Neural cell (in vitro differentiated cells): ENCODE data around the gene FGF12. TPM values are rescaled to one million over a fixed set of nuclear protein-coding genes. Genes with fewer than 3 reads are reported as not detected.

Source experiments
- H2AFZ ChIP-seq: fragments of 200-600, 300-800 bp; sonication (generic), shearing (Covaris generic); 2 replicates; pipeline ENCODE4 v1.6.0; 2014; ENCODE audit warnings: low read depth, mild to moderate bottlenecking, antibody characterized with exemption, low read length, moderate library complexity
- H3F3A ChIP-seq: fragments of 200-600 bp; shearing (Covaris generic); 2 replicates; pipeline ENCODE4 v1.6.1; 2016; ENCODE audit warnings: mild to moderate bottlenecking, moderate library complexity, mixed read lengths, antibody characterized with exemption, low read length; ENCODE audit not compliant: insufficient read depth, poor library complexity, severe bottlenecking
- H3K27ac ChIP-seq: fragments of 200-600, 300-800 bp; sonication (generic), shearing (Covaris generic); 2 replicates; pipeline ENCODE4 v1.5.1; 2014; ENCODE audit warnings: mild to moderate bottlenecking, low read length, moderate library complexity
- H3K27me3 ChIP-seq: fragments of 300-800, 200-600 bp; sonication (generic), shearing (Covaris generic); 2 replicates; pipeline ENCODE4 v1.6.0; 2014; ENCODE audit warnings: mild to moderate bottlenecking, low read depth, low read length, moderate library complexity; ENCODE audit not compliant: insufficient read depth
- H3K36me3 ChIP-seq: fragments of 300-800, 200-600 bp; sonication (generic), shearing (Covaris generic); 2 replicates; pipeline ENCODE4 v1.5.1; 2014; ENCODE audit warnings: mild to moderate bottlenecking, antibody characterized with exemption, low read length, moderate library complexity; ENCODE audit not compliant: insufficient read depth
- H3K4me2 ChIP-seq: fragments of 300-800, 200-600 bp; sonication (generic), shearing (Covaris generic); 2 replicates; pipeline ENCODE4 v1.6.0; 2014; ENCODE audit warnings: mild to moderate bottlenecking, low read length
- H3K4me3 ChIP-seq: fragments of 300-800, 200-600 bp; sonication (generic), shearing (Covaris generic); 2 replicates; pipeline ENCODE4 v1.5.1; 2014; ENCODE audit warnings: mild to moderate bottlenecking, low read length, moderate library complexity
- H3K79me2 ChIP-seq: fragments of 200-600 bp; shearing (Covaris generic); replicated peaks from 2 replicates; pipeline ENCODE4 v1.6.0; 2014; ENCODE audit warnings: mild to moderate bottlenecking, low read length, moderate library complexity; ENCODE audit not compliant: insufficient read depth
- H3K9ac ChIP-seq: fragments of 300-800, 200-600 bp; sonication (generic), shearing (Covaris generic); 2 replicates; pipeline ENCODE4 v1.6.1; 2016; ENCODE audit warnings: mild to moderate bottlenecking, low read length, mixed read lengths
- H3K9me2 ChIP-seq: fragments of 200-600 bp; shearing (Covaris generic); 2 replicates; pipeline ENCODE4 v1.6.1; 2016; ENCODE audit warnings: mild to moderate bottlenecking, low read length, mixed read lengths; ENCODE audit not compliant: insufficient read depth
- H3K9me3 ChIP-seq: fragments of 200-600, 300-800 bp; sonication (generic), shearing (Covaris generic); 2 replicates; pipeline ENCODE4 v1.6.1; 2016; ENCODE audit warnings: mild to moderate bottlenecking, mixed run types, low read length, moderate library complexity, mixed read lengths
- H4K20me1 ChIP-seq: fragments of 200-600 bp; shearing (Covaris generic); 2 replicates; pipeline ENCODE4 v1.6.1; 2016; ENCODE audit warnings: mild to moderate bottlenecking, mixed run types; ENCODE audit not compliant: insufficient read depth
- CTCF ChIP-seq: fragments of 450-650 bp; IDR thresholded peaks from 2 replicates; pipeline ENCODE4 v1.5.1; 2014; ENCODE audit warnings: antibody characterized with exemption, mild to moderate bottlenecking, moderate library complexity; ENCODE audit not compliant: poor library complexity, severe bottlenecking
- EP300 ChIP-seq: fragments of 450-650 bp; conservative IDR thresholded peaks from 2 replicates; pipeline ENCODE4 v1.6.1; 2014; ENCODE audit warnings: antibody characterized with exemption, mild to moderate bottlenecking, moderate library complexity; ENCODE audit not compliant: poor library complexity, severe bottlenecking
- EZH2 ChIP-seq: fragments of 200-600, 300-800 bp; shearing (Covaris generic), sonication (generic); IDR thresholded peaks from 2 replicates; pipeline ENCODE4 v1.6.1; 2014; ENCODE audit warnings: antibody characterized with exemption, low read length, borderline replicate concordance, mild to moderate bottlenecking; ENCODE audit not compliant: insufficient read depth, poor library complexity, severe bottlenecking
- MXI1 ChIP-seq: fragments of 450-650 bp; conservative IDR thresholded peaks from 2 replicates; pipeline ENCODE4 v1.6.1; 2014; ENCODE audit warnings: antibody characterized with exemption, mild to moderate bottlenecking; ENCODE audit not compliant: poor library complexity, severe bottlenecking
- POLR2AphosphoS5 ChIP-seq: IDR thresholded peaks from 2 replicates; pipeline ENCODE4 v1.6.1; 2012
- RAD21 ChIP-seq: fragments of 450-650 bp; conservative IDR thresholded peaks from 2 replicates; pipeline ENCODE4 v1.6.1; 2014; ENCODE audit warnings: antibody characterized with exemption, mild to moderate bottlenecking, moderate library complexity
- REST ChIP-seq: IDR thresholded peaks from 2 replicates; pipeline ENCODE4 v1.6.1; 2012; ENCODE audit warnings: borderline replicate concordance
- SMC3 ChIP-seq: fragments of 450-650 bp; conservative IDR thresholded peaks from 2 replicates; pipeline ENCODE4 v1.6.1; 2014; ENCODE audit warnings: antibody characterized with exemption, mild to moderate bottlenecking, moderate library complexity; ENCODE audit not compliant: poor library complexity
- TAF1 ChIP-seq: IDR thresholded peaks from 2 replicates; pipeline ENCODE4 v1.6.1; 2012; ENCODE audit warnings: low read depth
- polyA plus RNA-seq: library from polyadenylated mRNA; depleted of rRNA; stranded (reverse); fragments of >200 nt; gene quantifications from 2 replicates; pipeline ENCODE4 v1.2.3, GENCODE V29; 2014

FGF12 gene
- polyA plus RNA-seq, 1 donor from 2014 or later = 4.8 TPM

GRCh38 chr3:192183109-192183508 is 544.2 kb downstream of the FGF12 start:
- H2AFZ ChIP-seq = no peak overlapping the region
- H3K79me2 ChIP-seq = no peaks in the 10 kb centered on the region
- TF ChIP-seq TAF1 = no peak
- TF ChIP-seq EP300 = no peak
- TF ChIP-seq RAD21 = no peak
- TF ChIP-seq REST = no peak
- TF ChIP-seq EZH2 = no peak
- TF ChIP-seq POLR2AphosphoS5 = no peak
- no peak for TF ChIP-seq MXI1
- no peak for TF ChIP-seq CTCF
- no peak for TF ChIP-seq SMC3
- H3K9me3 ChIP-seq = no peaks in the 10 kb centered on the region
- H3K36me3 ChIP-seq = no peaks in the 10 kb centered on the region
- H3K4me2 ChIP-seq = no peak overlapping the region
- no peak overlapping the region for H3K4me3 ChIP-seq
- no peak overlapping the region for H3K27ac ChIP-seq
- H3F3A ChIP-seq = no peaks in the 10 kb centered on the region
- no peak overlapping the region for H3K9ac ChIP-seq
- no peaks in the 10 kb centered on the region for H4K20me1 ChIP-seq
- H3K27me3 ChIP-seq = no peaks in the 10 kb centered on the region
- H3K9me2 ChIP-seq = no peaks in the 10 kb centered on the region

- no peak overlapping the region for H3K4me2 ChIP-seq
- H3F3A ChIP-seq = no peaks in the 10 kb centered on the region
- no peaks in the 10 kb centered on the region for H3K27me3 ChIP-seq
- no peaks in the 10 kb centered on the region for H3K9me2 ChIP-seq
- no peaks in the 10 kb centered on the region for H3K36me3 ChIP-seq
- H4K20me1 ChIP-seq = no peaks in the 10 kb centered on the region
- no peaks in the 10 kb centered on the region for H3K79me2 ChIP-seq
- H3K27ac ChIP-seq = no peak overlapping the region
- no peaks in the 10 kb centered on the region for H3K9me3 ChIP-seq
- H3K4me3 ChIP-seq = no peak overlapping the region
- no peak for TF ChIP-seq RAD21
- TF ChIP-seq CTCF = no peak
- TF ChIP-seq REST = no peak
- no peak for TF ChIP-seq EZH2
- TF ChIP-seq SMC3 = no peak
- H2AFZ ChIP-seq = no peak overlapping the region
- no peak overlapping the region for H3K9ac ChIP-seq
These were observed 546.2 kb downstream of the FGF12 start for GRCh38 chr3:192181151-192181550.
